ENCODE results near the gene GPC6.

DNA sequence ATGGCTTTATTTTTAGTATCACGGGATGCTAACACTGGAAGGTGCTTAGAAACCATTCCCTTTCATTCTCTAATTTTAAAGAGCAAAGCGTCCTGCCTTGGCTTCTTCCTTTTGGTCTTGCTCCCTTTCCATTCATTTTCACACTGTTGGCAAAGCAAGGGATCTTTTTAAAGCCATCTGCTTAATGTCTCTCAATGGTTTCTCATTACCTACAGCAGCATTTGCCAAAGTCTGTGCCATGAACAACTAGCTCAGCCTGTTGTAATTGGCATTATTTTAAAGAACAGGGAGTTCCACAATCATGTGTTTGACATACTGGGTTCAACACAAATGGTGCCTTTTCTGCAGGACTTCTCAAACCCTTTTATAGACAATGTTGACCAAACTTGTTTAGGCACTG, 444.3 kb downstream of the GPC6 start:
- no peak for TF ChIP-seq GATA3 (IDR thresholded peaks at IDR 0.05; ENCODE audit: low read depth, low read length)
- TF ChIP-seq GATA2 (IDR thresholded peaks at IDR 0.05; ENCODE audit: low read depth, low read length) = no peak

All from SH-SY5Y (cell line).